NCI-H2196 treated with DMSO at 0.1 percent for 48 hours (cell line): ENCODE results near the gene LMF2.
"Not testable (repeated sequence)": the region's sequence is repeated elsewhere in the genome, so short reads cannot be mapped to it uniquely, and the experiment has no call there.

Experiments
- DNase-seq: peaks from one replicate; lab custom pipeline; 2025; ENCODE audit not compliant: unreplicated experiment; lab: John Stamatoyannopoulos, UW

Gene LMF2

DNA sequence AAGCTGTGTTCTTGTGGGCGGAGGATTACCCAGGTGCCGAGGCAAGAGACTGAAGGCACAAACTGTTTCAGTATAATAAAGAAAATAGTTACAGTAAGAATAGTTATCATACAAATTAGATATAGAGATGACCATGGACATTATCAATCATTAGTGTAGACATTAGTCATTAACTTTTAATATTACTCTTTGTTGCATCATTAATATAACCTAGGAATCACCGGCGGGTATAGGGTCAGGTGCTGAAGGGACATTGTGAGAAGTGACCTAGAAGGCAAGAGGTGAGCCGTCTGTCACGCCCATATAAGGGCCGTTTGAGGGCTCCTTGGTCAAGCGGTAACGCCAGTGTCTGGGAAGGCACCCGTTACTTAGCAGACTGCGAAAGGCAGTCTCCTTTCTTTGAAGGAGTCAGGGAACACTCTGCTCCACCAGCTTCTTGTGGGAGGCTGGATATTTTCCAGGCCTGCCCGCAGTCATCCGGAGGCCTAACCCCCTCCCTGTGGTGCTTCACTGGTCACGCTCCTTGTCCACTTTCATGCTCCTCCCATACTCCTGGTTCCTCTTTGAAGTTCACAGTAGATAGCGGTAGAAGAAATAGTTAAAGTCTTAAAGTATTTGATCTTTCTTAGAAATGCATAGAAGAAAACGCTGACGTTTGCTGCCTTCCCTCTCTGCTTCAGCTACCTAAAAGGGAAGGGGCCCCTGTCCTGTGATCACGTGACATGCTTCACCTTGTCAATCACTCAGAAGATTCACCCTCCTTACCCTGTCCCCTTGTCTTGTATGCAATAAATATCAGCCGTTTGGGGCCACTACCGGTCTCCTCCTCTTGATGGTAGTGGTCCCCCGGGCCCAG lies 26.6 kb upstream of the LMF2 start:
- not testable (repeated sequence) for DNase-seq

DNA sequence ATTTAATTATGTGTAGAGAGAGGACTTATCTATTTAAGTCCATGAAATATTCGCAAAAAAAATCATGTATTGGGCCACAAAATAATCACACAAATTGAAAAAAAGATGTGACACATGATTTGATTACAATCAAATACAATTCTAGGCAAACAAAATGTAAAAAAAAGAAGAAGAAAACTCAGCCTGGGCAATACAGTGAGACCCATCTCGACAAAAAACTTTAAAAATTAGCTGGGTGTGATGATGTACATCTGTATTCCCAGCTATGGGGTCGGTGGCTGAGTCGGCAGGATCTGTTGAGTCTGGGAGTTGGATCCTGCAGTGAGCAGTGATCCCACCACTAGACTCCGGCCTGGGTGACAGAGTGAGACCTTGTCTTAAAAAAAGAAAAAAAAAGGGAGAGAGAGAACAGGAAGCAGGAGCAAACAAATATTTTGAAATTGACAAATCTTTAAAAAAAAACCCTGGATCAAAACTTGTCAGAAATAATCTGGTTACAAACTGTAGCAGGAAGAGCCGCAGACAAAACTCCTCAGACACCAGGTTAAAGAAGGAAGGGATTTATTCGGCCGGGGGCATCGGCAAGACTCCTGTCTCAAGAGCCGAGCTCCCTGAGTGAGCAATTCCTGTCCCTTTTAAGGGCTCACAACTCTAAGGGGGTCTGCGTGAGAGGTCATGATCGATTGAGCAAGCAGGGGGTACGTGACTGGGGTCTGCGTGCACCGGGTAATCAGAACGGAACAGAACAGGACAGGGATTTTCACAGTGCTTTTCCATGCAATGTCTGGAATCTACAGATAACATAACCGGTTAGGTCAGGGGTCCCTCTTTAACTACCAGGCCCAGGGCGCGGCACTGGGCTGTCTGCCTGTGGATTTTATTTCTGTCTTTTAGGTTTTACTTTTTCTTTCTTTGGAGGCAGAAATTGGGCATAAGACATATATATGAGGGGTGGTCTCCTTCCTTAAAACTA lies 25.6 kb upstream of the LMF2 start:
- no peak for DNase-seq

DNA sequence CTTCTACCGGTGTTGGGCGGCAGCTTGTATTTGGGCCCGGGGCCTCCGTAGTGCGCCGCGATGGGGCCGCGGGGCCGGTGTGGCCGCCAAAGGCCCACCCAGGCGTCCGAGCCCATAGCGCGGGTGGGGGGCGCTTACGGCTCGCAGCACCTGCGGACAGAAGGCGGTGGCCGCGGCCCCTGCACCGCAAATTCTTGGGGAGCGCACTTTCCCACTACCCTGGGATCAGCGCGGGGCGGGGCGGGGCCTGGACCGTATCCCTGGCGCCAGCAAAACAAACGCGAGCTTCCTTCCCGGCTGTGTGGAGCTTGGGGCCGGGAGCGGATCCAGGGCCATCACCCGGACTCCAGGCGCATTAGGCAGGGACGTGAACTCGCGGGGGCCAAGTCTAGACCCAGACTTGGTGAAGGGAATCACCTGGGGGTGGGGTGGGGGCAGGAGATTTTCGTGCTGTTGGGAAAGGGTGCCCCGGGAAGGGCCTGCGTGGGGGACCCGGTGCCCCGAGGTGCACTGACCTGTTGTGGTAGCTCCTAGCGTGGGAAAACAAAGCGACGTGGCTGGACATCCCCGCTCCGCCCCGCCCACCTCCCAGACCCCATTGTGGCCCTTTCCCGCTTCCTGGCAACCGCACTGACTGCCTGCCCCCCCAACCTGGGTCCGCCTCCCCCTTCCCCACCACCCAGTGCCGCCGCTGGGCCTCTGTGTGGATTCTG lies 24.6 kb upstream of the LMF2 start:
- no peak for DNase-seq

DNA sequence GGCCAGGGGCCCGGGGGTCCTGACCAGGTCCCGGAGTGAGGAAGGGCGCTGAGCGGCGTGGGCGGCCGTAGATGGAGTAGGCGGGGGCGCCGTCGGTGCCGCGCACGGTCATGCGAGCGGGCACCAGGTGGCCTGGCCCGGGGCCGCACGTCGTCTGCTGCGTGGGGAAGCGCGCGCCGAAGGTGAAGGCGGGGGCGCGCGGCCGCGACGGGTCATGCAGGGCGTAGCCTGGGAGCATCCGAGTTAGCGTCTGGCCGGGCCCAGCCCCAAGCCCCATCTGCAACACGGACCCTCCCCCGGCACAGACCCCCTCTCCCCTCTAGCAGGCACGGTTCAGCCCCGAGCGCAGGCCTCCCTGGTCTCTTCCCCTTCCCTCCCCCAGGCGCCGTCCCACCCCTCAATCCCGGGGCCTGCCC lies 24.1 kb upstream of the LMF2 start:
- peak; percentile 8 for DNase-seq

DNA sequence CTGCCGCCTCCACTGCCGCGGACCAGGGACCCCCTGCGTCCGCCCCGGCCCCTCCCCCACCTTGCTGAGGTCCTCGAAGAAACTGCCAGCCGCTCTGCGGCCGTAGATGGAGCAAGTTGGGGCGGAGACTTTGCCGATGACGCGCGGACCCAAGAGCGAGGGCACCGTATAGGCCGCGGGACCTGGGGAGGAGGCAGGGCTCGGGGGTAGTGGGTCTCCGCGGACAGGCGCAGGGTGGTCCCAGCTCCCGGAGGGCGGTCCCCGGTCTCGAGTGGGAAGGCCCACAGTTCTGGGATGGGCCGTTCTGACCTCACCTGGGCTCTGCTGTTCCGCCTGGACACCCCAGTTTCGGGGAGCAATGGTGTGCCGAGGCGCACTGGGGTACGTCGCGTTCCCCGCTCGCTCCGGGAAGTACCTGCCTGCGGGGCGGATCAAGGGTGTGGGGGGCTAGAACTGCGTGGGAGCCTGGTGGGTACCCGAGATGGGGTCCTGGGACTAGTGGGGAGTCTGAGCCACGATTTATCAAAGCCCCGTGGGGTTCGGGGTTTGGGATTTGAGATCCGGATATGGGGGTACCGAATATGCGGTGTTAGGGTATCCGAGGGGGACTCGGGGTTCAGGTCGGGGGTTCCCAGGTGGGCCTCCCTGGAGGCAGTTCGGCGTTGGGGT lies 23.5 kb upstream of the LMF2 start:
- peak; percentile 16 for DNase-seq

DNA sequence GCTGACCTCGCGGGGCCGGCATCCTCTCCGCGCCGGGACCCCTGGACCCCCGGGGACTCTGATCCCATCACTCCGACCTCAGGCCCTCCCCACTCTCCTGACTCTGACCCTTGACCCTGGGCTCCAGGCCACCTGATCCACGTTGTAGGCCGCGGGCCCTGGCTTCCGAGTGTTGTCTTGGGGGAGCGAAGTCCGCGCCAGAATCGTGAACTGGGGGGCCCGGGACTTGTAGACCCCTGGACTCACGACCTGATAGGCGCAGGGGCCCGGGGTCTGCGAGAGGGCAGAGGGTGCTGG lies 23.0 kb upstream of the LMF2 start:
- DNase-seq: no peak

DNA sequence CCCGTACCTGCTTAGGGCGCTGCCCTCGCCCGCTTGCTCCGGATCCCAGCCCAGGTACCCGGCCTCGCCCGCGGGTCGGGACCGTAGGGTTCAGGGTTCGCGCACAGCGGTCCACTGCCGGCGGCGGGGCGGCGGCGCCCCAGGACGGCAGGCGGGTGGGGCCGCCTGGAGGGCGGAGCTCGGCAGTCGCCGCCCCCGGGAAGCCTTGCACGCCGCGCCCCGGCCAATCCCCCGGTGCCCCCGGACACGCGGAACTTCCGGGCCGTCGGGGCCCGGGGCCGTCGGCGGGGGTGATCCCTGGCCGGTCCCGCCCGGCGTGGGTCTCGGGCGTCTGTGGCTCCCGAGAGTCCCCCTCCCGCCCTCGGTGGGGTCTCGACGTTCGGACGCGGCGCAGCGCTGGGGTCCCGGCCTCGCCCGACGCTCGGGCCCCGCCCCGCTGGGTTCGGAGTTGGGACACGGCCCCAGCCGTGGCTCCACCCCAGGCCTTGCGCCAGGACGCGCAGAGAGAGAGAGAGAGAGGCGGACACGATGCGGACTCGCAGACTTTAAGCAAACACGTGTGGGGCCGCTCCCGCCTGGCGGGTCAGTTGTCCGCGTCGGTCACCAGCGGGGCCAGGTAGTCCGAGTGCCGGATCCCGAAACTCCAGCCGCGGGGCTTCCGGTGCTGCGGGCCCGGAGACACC lies 22.5 kb upstream of the LMF2 start, which contains the start of gene TYMP:
Gene TYMP, minus strand, starts transcription at position 116 of the 683 bp plus-strand sequence. CDS start 303 bp downstream, outside the sequence.
- DNase-seq: no peak

DNA sequence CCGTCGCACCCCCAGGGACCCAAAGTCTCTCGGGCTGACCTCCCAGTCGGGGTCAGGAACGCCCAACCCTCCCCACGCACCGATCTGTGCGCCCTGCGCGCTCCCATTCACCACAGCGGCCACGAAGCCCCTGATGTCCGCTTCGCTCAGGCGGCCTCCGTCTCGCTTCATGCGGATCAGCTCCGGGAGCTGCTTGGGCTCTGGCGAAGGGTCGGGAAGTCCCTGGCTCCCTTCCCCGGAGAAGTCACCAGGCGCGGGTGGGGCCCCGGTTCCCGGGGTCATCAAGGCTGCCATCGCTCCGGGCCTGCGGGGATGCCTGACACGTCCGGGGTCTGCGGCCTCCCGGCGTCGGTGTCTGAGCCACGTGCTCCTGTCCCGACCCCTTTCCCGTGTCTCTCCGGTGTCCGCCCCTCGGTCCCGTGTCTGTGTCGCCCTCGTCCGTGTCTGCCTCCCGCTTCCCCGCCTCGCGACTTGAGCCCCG lies 22.0 kb upstream of the LMF2 start:
- DNase-seq: no peak

DNA sequence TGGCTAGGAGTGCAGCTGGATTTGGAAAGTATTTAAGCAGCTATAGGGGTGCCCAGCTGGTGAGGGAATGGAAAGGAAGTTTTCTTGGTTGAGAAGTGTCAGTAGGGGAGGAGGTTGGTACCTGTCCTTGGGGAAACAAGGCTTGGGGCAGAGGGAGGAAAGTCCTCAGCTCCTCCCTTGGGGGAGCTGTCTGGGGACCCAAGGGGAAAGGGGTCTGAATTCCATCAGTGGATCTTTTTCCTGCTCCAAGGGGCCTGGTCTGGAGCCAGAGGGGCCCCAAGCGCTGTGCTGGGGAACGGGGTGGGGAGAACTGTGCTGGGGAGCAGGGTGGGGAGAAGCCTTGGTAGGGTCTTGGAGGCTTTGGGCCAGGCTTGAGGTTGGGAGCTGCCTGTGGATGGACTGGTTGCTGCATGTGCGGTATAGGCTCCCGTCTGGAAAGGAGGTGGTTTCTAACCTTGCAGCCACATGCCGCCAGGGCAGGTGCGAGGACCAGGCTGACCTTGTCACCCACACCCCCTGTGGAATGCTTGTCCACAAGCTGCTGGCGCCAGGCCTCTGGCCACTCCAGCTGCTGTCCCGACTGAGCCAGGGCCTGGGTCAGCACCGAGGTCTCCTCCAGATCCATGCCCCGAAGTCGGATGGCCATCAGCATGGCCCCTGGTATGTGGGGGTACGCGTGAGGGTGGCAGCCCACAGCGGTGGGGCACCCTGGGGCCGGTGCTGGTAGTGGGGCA lies 21.3 kb upstream of the LMF2 start:
- no peak for DNase-seq

DNA sequence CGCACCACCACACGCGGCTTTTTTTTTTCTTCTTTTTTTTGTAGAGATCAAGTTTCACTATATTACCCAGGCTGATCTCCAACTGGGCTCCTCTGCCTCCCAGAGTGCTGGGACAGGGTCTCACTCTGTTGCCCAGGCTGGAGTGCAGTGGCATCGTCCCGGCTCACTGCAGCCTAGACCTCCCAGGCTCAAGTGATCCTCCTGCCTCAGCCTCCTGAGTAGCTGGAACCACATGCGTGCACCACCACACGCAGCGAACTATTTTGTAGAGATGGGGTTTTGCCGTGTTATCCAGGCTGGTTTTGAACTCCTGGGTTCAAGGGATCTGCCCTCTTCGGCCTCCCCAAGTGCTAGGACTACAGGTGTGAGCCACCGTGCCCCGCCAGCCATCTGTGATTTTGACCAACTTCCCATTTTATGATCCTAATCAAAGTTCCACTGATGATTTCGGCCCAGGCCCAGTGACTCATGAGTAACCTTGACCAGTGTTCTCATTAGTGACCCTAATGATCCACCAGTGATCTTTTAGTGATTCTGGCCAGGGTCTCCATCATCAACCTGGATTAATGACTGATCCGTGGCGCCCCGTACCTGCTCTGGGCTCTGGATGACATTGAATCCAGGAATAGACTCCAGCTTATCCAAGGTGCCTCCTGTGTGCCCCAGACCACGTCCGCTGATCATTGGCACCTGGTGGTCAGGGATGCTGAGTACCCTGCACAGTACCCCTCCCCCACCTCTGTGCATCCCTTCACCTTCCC lies 20.6 kb upstream of the LMF2 start:
- no peak for DNase-seq

DNA sequence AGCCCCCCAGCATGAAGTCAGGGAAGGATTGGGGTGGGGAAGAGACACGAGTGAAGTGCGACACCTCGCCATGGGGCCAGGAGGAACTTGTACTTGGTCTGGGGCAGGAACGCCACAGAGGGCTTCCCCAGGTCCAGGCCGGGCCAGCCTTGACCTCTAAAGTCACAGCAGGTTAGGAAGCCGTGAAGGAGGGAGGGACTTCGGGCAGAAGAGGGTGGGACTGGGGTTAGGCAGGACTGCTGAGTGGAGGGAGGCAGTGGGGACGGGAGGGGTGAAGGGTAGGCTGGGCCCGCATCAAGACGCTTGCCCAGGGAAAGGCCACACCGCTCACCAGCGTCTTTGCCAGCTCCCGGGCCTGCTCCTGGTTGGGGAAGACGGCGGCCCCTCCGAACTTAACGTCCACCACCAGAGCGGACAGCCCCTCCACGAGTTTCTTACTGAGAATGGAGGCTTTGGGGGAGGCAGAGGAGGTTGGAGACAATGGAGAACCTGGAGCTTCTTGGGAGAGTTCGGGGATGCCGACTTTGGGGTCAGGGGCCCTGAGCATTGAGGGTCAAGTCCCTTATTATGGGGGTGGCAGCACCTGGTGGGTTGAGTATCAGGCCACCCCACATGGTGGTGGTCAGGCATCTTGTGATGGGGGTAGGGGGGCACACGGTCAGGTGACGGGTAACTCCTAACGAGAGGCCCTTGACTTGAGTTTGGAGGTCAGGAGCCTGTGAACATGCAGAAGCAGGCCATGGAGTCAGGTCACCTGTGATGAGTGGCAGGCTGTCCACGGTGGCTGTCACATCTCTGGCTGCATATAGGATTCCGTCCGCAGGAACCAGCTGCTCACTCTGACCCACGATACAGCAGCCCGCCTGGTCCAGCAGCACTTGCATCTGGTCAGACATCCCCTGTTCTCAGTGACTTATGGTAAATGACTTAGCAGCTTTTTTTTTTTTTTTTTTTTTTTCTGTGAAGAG lies 19.6 kb upstream of the LMF2 start:
- no peak for DNase-seq

DNA sequence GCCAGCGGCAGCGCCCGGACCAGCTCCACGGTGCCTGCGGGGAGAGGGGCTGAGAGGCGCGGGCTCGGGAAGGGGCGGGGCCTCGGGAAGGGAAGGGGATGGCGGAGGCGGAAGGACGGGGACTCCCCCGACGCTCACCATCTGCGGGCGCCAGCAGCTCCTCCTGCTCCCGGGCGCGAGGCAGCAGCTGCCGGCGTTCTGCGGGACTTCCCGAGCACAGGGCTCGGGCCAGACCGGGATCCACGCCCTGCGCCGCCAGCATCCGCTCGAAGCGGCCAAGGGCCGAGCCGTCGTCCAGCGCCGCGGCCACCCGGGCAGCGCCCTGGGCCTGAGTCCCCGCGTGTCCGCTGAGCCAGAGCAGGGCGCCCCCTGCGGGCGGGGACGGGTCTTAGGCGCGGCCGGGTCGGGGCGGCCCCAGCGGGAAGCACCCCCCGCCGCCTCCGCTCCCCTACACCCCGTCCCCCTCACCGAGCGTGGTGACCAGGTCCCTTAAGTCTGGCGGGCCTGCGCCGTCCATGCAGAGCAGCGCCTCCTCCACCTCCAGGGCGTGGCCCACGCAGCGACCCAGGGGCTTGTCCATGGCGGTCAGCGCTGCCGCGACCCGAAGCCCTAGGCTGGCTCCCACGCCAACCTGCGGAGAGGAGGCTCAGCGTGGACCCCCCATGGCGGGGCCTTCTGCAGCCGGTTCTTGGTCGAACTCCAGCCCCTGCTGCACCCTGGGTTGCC lies 18.8 kb upstream of the LMF2 start:
- peak; percentile 16 for DNase-seq

DNA sequence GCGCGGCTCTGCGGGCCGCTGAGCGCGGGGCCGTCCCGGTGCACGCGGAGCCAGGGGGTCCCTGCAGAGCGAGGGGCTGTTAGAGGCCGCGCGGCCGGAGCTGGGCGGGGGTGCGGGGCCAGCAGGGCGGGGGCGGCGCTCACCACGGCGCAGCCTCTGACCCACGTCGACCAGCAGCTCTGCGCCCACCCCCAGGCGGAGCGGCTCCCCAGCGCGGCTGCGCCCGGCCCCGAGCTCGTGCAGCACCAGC lies 18.3 kb upstream of the LMF2 start:
- DNase-seq: no peak

DNA sequence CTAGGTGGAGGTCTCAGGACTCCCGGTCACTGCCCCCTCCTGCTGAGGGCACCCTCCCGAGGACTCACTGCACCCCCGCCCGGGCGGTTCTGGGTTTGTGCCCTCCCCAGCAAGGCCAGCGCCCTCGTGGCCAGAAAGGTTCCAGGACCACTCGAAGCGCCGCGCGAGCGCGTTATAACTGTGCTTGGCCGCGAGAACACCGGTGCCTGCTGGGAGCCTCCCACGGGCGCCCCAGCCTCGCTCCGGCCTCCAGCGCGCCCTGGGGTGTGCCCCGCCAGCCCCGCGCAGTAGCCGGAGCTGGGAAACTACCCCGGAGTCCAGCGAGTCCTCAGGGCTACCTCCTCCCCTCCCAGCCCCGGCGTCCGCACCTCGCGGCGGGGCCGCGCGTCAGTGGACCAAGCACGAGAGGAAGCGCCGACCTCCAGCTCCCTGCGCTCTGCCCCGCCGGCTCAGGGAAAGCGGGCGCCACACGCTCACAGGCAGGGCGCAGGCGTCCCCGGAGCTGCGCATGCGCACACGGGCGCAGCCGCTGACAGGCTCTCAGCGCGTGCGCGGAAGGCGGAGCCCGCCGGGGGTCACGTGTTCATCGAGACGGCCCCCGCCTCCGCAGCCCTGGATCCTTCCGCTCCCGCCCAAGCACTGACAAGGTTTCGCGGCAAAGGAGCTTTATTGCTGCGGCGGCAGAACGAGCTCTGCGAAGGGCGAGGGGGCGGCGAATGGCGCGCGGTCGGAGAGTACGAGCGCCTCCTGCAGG lies 17.8 kb upstream of the LMF2 start, which contains the start of gene SCO2:
Gene SCO2, minus strand, starts transcription at position 495 of the 754 bp plus-strand sequence. CDS start 1,187 bp downstream, outside the sequence.
- DNase-seq: peak; percentile 83

DNA sequence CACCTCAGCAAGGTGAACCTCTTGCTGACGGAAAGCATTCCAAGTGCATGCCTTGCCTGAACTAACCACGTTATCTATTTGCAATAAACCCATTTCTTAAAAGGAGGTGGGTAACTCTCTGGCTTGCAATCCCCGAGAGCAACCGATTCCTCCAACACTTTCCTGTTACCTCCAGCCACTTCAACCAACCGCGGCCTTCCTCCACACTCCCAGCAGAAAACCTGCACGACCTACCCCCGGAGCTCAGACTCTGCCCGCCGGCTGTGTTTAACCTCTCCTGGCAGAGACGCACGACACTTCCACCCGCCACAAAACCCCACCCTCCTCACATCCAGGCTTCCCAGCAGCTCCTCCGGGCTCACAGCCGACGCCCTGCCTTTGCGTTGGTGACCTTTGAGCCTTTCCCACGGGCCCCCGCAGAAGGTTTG lies 17.2 kb upstream of the LMF2 start:
- DNase-seq: no peak
